BLaER1 (cell line): ENCODE data around the gene PXYLP1.
A peak's percentile ranks its signal among the peaks of the same experiment; 100 is the strongest.

Experiments used
- H3K27ac ChIP-seq: shearing (Covaris generic); formaldehyde crosslinking; 2 replicates; pipeline ENCODE4 v1.8.1; 2022
- H3K27me3 ChIP-seq: shearing (Covaris generic); formaldehyde crosslinking; 2 replicates; pipeline ENCODE4 v1.8.1; 2022
- H3K36me3 ChIP-seq: shearing (Covaris generic); formaldehyde crosslinking; 2 replicates; pipeline ENCODE4 v1.8.1; 2022
- H3K4me1 ChIP-seq: shearing (Covaris generic); formaldehyde crosslinking; 2 replicates; pipeline ENCODE4 v1.8.1; 2022
- H3K4me2 ChIP-seq: shearing (Covaris generic); formaldehyde crosslinking; 2 replicates; pipeline ENCODE4 v1.8.1; 2022
- H3K4me3 ChIP-seq: shearing (Covaris generic); formaldehyde crosslinking; 2 replicates; pipeline ENCODE4 v1.8.1; 2022
- H3K9ac ChIP-seq: shearing (Covaris generic); formaldehyde crosslinking; 2 replicates; pipeline ENCODE4 v1.8.1; 2022
- H3K9me3 ChIP-seq: shearing (Covaris generic); formaldehyde crosslinking; 2 replicates; pipeline ENCODE4 v1.8.1; 2022
- H4K20me1 ChIP-seq: shearing (Covaris generic); formaldehyde crosslinking; 2 replicates; pipeline ENCODE4 v1.8.1; 2022
- Cebpa-rat ChIP-seq: shearing (Covaris generic); IDR thresholded peaks from 2 replicates; pipeline ENCODE4 v1.8.1; 2022

PXYLP1 gene, protein sequence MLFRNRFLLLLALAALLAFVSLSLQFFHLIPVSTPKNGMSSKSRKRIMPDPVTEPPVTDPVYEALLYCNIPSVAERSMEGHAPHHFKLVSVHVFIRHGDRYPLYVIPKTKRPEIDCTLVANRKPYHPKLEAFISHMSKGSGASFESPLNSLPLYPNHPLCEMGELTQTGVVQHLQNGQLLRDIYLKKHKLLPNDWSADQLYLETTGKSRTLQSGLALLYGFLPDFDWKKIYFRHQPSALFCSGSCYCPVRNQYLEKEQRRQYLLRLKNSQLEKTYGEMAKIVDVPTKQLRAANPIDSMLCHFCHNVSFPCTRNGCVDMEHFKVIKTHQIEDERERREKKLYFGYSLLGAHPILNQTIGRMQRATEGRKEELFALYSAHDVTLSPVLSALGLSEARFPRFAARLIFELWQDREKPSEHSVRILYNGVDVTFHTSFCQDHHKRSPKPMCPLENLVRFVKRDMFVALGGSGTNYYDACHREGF

GRCh38 chr3:141231101-141231951 is at the start of gene PXYLP1:
Gene PXYLP1, plus strand, starts transcription at chr3:141231825. Its CDS starts 28,351 bp downstream, at chr3:141260176.
- H3K4me3 ChIP-seq: peak within 1 kb of the TSS; percentile 86
- H3K9ac ChIP-seq: peak within 1 kb of the TSS; percentile 83
- H3K36me3 ChIP-seq: peaks cover 14% of the 10 kb centered on the region
- H4K20me1 ChIP-seq: peaks cover 12% of the 10 kb centered on the region; the same call in 1 of the 2 replicates
- 0 out of 2 replicates have a peak, but pooled peaks cover under 1% of the 10 kb centered on the region for H3K9me3 ChIP-seq
- peaks cover 60% of the 10 kb centered on the region for H3K4me1 ChIP-seq
- H3K4me2 ChIP-seq: peak within 1 kb of the TSS; percentile 96
- H3K27me3 ChIP-seq: peaks cover 7% of the 10 kb centered on the region; the same call in 1 of the 2 replicates
- peak within 1 kb of the TSS; percentile 93 for H3K27ac ChIP-seq
- TF ChIP-seq Cebpa-rat: no peak

- Histone ChIP-seq H3K4me3 (no peak overlapping the region), H3K27me3 (no peaks in the 10 kb centered on the region), H4K20me1 (no peaks in the 10 kb centered on the region), H3K4me1 (no peaks in the 10 kb centered on the region), H3K36me3 (no peaks in the 10 kb centered on the region), H3K4me2 (no peak overlapping the region), H3K9ac (no peak overlapping the region), H3K27ac (no peak overlapping the region), H3K9me3 (peaks cover 8% of the 10 kb centered on the region)
- TF ChIP-seq Cebpa-rat: no peak
Measured at GRCh38 chr3:141183606-141184005, 48.0 kb upstream of the PXYLP1 start.

- Histone ChIP-seq H4K20me1 (no peaks in the 10 kb centered on the region), H3K4me3 (no peak overlapping the region), H3K9me3 (peaks cover 8% of the 10 kb centered on the region), H3K27me3 (no peaks in the 10 kb centered on the region), H3K4me2 (no peak overlapping the region), H3K4me1 (no peaks in the 10 kb centered on the region), H3K9ac (no peak overlapping the region), H3K27ac (no peak overlapping the region), H3K36me3 (no peaks in the 10 kb centered on the region)
- TF ChIP-seq Cebpa-rat: no peak
Measured at GRCh38 chr3:141184430-141184829, 47.2 kb upstream of the PXYLP1 start.

- H3K27me3 ChIP-seq: no peaks in the 10 kb centered on the region
- no peak for TF ChIP-seq Cebpa-rat
- H3K9ac ChIP-seq: no peak overlapping the region
- H3K4me2 ChIP-seq: no peak overlapping the region
- H3K4me1 ChIP-seq: peaks cover 6% of the 10 kb centered on the region; the same call in 1 of the 2 replicates
- no peak overlapping the region for H3K4me3 ChIP-seq
- no peaks in the 10 kb centered on the region for H3K36me3 ChIP-seq
- H3K27ac ChIP-seq: no peak overlapping the region
- H4K20me1 ChIP-seq: no peaks in the 10 kb centered on the region
- peaks cover 3% of the 10 kb centered on the region; the same call in 1 of the 2 replicates for H3K9me3 ChIP-seq
Measured at GRCh38 chr3:141191097-141191749, 40.4 kb upstream of the PXYLP1 start.

DNA sequence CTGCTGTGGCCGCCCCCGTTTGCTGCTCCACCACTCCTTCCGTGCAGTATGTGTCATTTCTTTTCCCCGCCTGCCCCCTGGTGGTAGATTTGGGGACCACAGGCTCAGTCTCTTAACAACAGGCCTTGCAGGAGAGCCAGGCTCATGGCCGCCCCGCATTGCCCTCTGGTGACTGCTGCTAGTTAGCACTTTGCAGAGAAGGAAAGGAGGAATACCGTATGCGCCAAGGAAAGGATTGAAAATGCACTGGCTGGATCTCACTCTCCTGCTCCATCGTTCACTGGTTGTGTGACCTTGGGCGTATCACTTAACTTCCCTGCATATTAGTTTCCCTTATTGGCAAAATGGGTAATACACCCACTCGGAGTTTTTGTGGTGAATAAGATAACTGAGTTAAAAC is 39.3 kb upstream of the PXYLP1 start:
- no peaks in the 10 kb centered on the region for H4K20me1 ChIP-seq
- H3K4me2 ChIP-seq: no peak overlapping the region
- H3K27ac ChIP-seq: no peak overlapping the region
- H3K36me3 ChIP-seq: no peaks in the 10 kb centered on the region
- H3K27me3 ChIP-seq: no peaks in the 10 kb centered on the region
- peaks cover 3% of the 10 kb centered on the region; the same call in 1 of the 2 replicates for H3K9me3 ChIP-seq
- TF ChIP-seq Cebpa-rat: no peak
- no peak overlapping the region for H3K4me3 ChIP-seq
- H3K9ac ChIP-seq: no peak overlapping the region
- peaks cover 6% of the 10 kb centered on the region; the same call in 1 of the 2 replicates for H3K4me1 ChIP-seq

DNA sequence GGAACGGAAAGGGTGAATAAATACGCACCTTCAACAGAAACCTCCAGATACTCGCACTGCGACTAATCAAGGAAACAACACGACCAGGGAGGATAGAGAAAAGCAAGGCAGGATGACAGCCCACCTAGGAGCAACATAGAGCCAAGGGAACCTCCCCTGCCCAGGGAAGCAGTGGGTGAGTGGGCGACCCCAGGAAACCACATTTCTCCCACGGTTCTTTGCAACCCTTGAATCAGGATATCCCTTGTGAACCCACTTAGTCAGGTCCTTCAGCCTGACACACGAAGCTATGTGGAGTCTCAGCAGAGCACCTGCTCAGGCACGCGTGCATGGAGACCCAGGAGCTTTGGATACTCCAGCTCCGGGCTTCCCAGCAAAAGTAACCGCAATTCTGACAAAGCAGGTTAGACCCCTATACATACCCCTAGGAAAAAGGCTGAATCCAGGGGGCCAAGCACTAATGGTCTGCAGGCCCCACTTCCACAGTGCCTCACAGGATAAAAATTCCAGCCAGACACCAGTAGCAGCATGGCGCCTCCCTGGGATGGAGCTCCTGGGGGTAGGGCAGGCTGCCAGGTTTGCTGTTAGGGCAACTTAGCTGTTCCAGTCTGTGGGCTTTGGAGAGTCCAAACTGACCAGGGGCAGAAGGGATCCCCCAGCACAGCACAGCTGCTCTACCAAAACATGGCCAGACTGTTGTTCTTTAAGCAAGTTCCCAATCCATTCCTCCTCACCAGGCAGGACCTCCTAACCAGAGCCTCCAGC is 38.4 kb upstream of the PXYLP1 start:
- Histone ChIP-seq H3K36me3 (no peaks in the 10 kb centered on the region), H3K27ac (no peak overlapping the region), H3K9ac (no peak overlapping the region), H3K4me3 (no peak overlapping the region), H4K20me1 (no peaks in the 10 kb centered on the region), H3K9me3 (peaks cover 3% of the 10 kb centered on the region; the same call in 1 of the 2 replicates), H3K4me2 (no peak overlapping the region), H3K27me3 (no peaks in the 10 kb centered on the region), H3K4me1 (peaks cover 6% of the 10 kb centered on the region; the same call in 1 of the 2 replicates)
- TF ChIP-seq Cebpa-rat: no peak

- H4K20me1 ChIP-seq: no peaks in the 10 kb centered on the region
- no peaks in the 10 kb centered on the region for H3K36me3 ChIP-seq
- H3K4me2 ChIP-seq: no peak overlapping the region
- no peak overlapping the region for H3K9ac ChIP-seq
- TF ChIP-seq Cebpa-rat: no peak
- H3K27ac ChIP-seq: no peak overlapping the region
- H3K4me3 ChIP-seq: no peak overlapping the region
- no peaks in the 10 kb centered on the region for H3K27me3 ChIP-seq
- H3K4me1 ChIP-seq: no peaks in the 10 kb centered on the region
- H3K9me3 ChIP-seq: no peaks in the 10 kb centered on the region
Measured at GRCh38 chr3:141201122-141201521, 30.5 kb upstream of the PXYLP1 start.

DNA sequence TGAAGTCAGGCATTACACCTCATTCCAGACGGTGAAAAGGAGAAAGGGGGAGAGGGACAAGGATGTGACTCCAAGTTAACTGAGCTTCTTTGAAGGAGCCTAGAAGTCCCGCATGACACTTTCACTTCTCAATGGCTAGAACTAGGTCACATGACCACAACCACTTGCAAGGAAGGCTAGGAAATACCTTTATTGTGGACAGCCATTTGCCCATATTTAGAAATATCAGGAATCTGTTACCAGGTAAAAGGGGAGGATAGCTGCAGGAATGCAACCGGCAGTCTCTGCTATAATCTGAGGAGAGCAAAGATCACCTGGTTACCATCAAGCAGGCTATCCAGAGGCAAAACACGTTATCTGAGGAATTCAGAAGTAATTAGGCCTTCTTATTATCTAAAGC is 28.9 kb upstream of the PXYLP1 start:
- no peaks in the 10 kb centered on the region for H3K27me3 ChIP-seq
- H3K4me3 ChIP-seq: no peak overlapping the region
- no peak overlapping the region for H3K27ac ChIP-seq
- no peak overlapping the region for H3K4me2 ChIP-seq
- no peaks in the 10 kb centered on the region for H3K36me3 ChIP-seq
- H3K9ac ChIP-seq: no peak overlapping the region
- no peaks in the 10 kb centered on the region for H3K4me1 ChIP-seq
- no peaks in the 10 kb centered on the region for H4K20me1 ChIP-seq
- H3K9me3 ChIP-seq: no peaks in the 10 kb centered on the region
- TF ChIP-seq Cebpa-rat: no peak

DNA sequence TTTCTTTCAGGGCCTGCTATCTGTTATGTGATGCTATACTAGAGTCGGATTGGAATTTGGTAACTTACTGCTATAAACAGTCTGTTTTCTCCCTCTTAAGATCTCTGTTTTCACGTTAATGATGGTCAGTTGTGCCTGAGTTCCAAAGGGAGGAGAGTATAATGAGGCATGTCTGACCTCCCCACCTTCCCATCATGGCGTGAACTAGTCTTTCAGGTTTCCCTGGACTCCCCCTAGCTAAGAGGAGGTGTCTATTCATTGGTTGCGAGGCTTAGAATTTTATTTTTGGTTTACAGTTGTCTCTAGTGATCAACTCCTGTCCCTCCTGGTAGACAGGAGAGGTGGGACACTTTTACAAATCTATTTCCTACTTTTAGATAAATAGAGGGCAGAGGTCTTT is 27.8 kb upstream of the PXYLP1 start:
- Histone ChIP-seq H3K36me3 (no peaks in the 10 kb centered on the region), H3K4me1 (no peaks in the 10 kb centered on the region), H3K4me2 (no peak overlapping the region), H3K9ac (no peak overlapping the region), H3K4me3 (no peak overlapping the region), H3K27me3 (no peaks in the 10 kb centered on the region), H3K9me3 (no peaks in the 10 kb centered on the region), H4K20me1 (no peaks in the 10 kb centered on the region), H3K27ac (no peak overlapping the region)
- TF ChIP-seq Cebpa-rat: no peak
